IPS-20b (cell line): ENCODE measurements around the gene MOV10.
A peak's percentile ranks its signal among the peaks of the same experiment; 100 is the strongest.

ENCODE experiments used
- H3K27ac ChIP-seq: one replicate; pipeline ENCODE4 v1.5.1; 2013; ENCODE audit warnings: low read length
- H3K27me3 ChIP-seq: 2 replicates; pipeline ENCODE4 v1.6.1; 2013; ENCODE audit warnings: mild to moderate bottlenecking, low read length, inconsistent platforms; ENCODE audit not compliant: insufficient read depth
- H3K36me3 ChIP-seq: 2 replicates; pipeline ENCODE4 v1.6.1; 2013; ENCODE audit warnings: low read depth, mild to moderate bottlenecking, inconsistent platforms, low read length, moderate library complexity; ENCODE audit not compliant: insufficient read depth
- H3K4me1 ChIP-seq: 2 replicates; pipeline ENCODE4 v1.6.1; 2013; ENCODE audit warnings: mild to moderate bottlenecking, control low read depth, inconsistent platforms, low read length, moderate library complexity; ENCODE audit not compliant: insufficient read depth
- H3K4me3 ChIP-seq: 2 replicates; pipeline ENCODE4 v1.5.1; 2013; ENCODE audit warnings: mild to moderate bottlenecking, low read length, inconsistent platforms
- H3K9ac ChIP-seq: 2 replicates; pipeline ENCODE4 v1.6.1; 2013; ENCODE audit warnings: low read depth, mild to moderate bottlenecking, inconsistent platforms, low read length, moderate library complexity
- H3K9me3 ChIP-seq: 2 replicates; pipeline ENCODE4 v1.6.1; 2013; ENCODE audit warnings: mild to moderate bottlenecking, low read depth, low read length, inconsistent platforms; ENCODE audit not compliant: insufficient read depth

MOV10 gene

DNA sequence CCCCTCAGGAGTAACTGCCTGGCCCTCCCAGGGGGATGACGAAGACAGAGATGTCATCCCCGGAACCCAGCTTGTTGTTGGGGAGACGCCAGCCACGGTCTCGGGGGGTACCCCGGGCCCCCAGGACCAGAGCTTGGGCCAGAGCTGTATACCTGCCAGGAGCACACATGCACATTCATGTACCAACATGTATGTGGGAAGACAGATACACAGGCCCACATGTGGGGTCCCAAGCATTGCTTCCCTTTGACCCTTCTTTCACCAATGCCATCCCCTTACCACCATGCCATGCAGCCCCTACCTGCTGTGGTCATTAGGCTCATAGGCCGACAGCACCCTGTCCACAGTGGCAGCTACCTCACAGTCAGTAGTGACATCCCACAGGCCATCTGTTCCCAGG is 35.7 kb downstream of the MOV10 start:
- H3K27me3 ChIP-seq = peaks cover 52% of the 10 kb centered on the region
- no peak overlapping the region for H3K27ac ChIP-seq
- H3K9me3 ChIP-seq = no peaks in the 10 kb centered on the region
- H3K4me3 ChIP-seq = no peak overlapping the region
- no peak overlapping the region for H3K9ac ChIP-seq
- peaks cover 16% of the 10 kb centered on the region; the same call in 1 of the 2 replicates for H3K4me1 ChIP-seq
- H3K36me3 ChIP-seq = peaks cover 8% of the 10 kb centered on the region

GRCh38 chr1:112710586-112710985 is 36.1 kb downstream of the MOV10 start:
- H3K4me3 ChIP-seq = no peak overlapping the region
- H3K9ac ChIP-seq = no peak overlapping the region
- H3K27ac ChIP-seq = no peak overlapping the region
- H3K9me3 ChIP-seq = no peaks in the 10 kb centered on the region
- peaks cover 8% of the 10 kb centered on the region for H3K36me3 ChIP-seq
- H3K4me1 ChIP-seq = peaks cover 13% of the 10 kb centered on the region; the same call in 1 of the 2 replicates
- H3K27me3 ChIP-seq = peaks cover 52% of the 10 kb centered on the region

GRCh38 chr1:112711041-112711440 is 36.6 kb downstream of the MOV10 start:
- H3K9me3 ChIP-seq = no peaks in the 10 kb centered on the region
- H3K27ac ChIP-seq = no peak overlapping the region
- H3K36me3 ChIP-seq = peaks cover 8% of the 10 kb centered on the region
- H3K4me1 ChIP-seq = peaks cover 11% of the 10 kb centered on the region; the same call in 1 of the 2 replicates
- H3K4me3 ChIP-seq = no peak overlapping the region
- peaks cover 53% of the 10 kb centered on the region for H3K27me3 ChIP-seq
- H3K9ac ChIP-seq = no peak overlapping the region

DNA sequence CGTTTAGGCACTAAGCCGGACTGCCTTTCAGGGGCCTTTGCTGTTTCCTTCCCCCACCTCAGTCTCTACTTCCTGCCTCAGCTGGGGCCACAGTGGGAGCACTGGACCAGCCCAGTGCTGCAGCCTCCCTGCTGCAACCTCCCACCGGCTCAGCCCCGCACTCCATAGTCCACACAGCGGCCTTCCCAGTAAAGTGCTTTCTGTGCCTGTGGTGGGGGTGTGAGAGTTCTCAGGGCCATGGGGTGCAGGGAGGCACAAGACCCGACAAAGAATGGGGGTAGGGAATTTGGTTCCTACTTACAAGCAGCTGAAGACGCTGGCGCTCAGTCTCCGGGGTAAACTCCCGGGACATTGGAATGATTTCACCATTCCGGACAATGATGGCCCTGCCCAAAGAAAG is 37.2 kb downstream of the MOV10 start:
- H3K27ac ChIP-seq = no peak overlapping the region
- H3K36me3 ChIP-seq = peaks cover 8% of the 10 kb centered on the region
- H3K9ac ChIP-seq = no peak overlapping the region
- peaks cover 50% of the 10 kb centered on the region for H3K27me3 ChIP-seq
- no peak overlapping the region for H3K4me3 ChIP-seq
- peaks cover 12% of the 10 kb centered on the region; the same call in 1 of the 2 replicates for H3K4me1 ChIP-seq
- H3K9me3 ChIP-seq = no peaks in the 10 kb centered on the region

DNA sequence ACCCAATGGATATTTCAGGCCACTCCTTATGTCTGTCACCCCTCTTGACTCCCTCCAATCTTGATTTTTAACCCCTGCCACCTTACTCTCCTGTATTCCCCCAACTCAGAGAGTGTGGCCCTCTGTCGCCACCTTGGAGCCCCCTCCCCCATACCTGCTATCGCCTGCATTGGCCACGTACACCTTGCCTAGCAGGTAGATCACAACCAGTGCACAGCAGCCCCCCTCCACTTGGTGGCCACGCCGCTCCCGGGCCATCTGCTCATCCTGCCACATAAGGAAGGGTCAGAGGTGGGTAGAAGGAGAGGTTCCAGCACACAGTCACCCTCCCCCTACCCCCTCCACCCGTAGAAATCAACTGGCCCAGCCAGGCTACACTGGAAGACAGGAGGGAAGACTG is 37.7 kb downstream of the MOV10 start:
- Histone ChIP-seq H3K9ac (no peak overlapping the region), H3K4me3 (no peak overlapping the region), H3K36me3 (peaks cover 8% of the 10 kb centered on the region), H3K4me1 (peaks cover 14% of the 10 kb centered on the region; the same call in 1 of the 2 replicates), H3K27me3 (peaks cover 50% of the 10 kb centered on the region), H3K27ac (no peak overlapping the region), H3K9me3 (no peaks in the 10 kb centered on the region)

DNA sequence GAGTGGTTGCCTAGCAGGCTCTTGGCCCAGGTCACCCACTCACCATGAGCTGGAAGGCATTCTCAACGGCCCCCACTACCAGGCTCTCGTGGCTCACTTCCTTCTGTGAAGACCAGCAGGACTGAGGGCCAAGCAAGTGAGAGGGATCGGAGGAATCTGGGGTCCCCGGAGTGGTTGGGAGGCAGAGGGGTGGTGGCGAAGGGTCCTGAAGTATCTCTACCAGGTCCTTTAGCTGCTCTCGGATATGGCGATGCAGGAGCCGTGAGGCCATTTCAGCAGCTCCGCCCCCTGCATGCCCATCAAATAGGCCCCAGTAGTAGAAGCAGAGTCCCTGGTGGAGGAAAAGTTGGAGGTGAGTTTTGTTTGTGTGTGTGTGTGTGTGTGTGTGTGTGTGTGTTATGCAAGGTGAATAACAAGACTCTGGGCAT is 38.3 kb downstream of the MOV10 start:
- Histone ChIP-seq H3K27me3 (peaks cover 52% of the 10 kb centered on the region), H3K4me1 (peaks cover 11% of the 10 kb centered on the region; the same call in 1 of the 2 replicates), H3K9me3 (no peaks in the 10 kb centered on the region), H3K9ac (no peak overlapping the region), H3K27ac (no peak overlapping the region), H3K36me3 (peaks cover 8% of the 10 kb centered on the region), H3K4me3 (no peak overlapping the region)

- Histone ChIP-seq H3K9me3 (no peaks in the 10 kb centered on the region), H3K9ac (peak overlapping the region; percentile 51; the same call in 1 of the 2 replicates), H3K36me3 (peaks cover 8% of the 10 kb centered on the region), H3K4me3 (peak overlapping the region; percentile 79), H3K27ac (no peak overlapping the region), H3K27me3 (peaks cover 48% of the 10 kb centered on the region), H3K4me1 (peaks cover 10% of the 10 kb centered on the region; the same call in 1 of the 2 replicates)
These were observed 39.2 kb downstream of the MOV10 start for GRCh38 chr1:112713466-112714312.

- peak overlapping the region; percentile 51; the same call in 1 of the 2 replicates for H3K9ac ChIP-seq
- H3K36me3 ChIP-seq = peaks cover 8% of the 10 kb centered on the region
- H3K27ac ChIP-seq = no peak overlapping the region
- peaks cover 10% of the 10 kb centered on the region; the same call in 1 of the 2 replicates for H3K4me1 ChIP-seq
- H3K9me3 ChIP-seq = no peaks in the 10 kb centered on the region
- peaks cover 52% of the 10 kb centered on the region for H3K27me3 ChIP-seq
- peak overlapping the region; percentile 79 for H3K4me3 ChIP-seq
These were observed 40.1 kb downstream of the MOV10 start for GRCh38 chr1:112714313-112715263.

- Histone ChIP-seq H3K27ac (no peak within 1 kb of the TSS), H3K9me3 (no peaks in the 10 kb centered on the region), H3K4me1 (peaks cover 10% of the 10 kb centered on the region; the same call in 1 of the 2 replicates), H3K9ac (peak within 1 kb of the TSS; percentile 51; the same call in 1 of the 2 replicates), H3K27me3 (peaks cover 57% of the 10 kb centered on the region), H3K36me3 (peaks cover 2% of the 10 kb centered on the region; the same call in 1 of the 2 replicates), H3K4me3 (peak within 1 kb of the TSS; percentile 79)
These were observed 41.0 kb downstream of the MOV10 start, which contains the start of gene PPM1J for GRCh38 chr1:112715264-112716053. Gene PPM1J (minus strand): TSS chr1:112715332. CDS start chr1:112715301, 31 bp downstream.

GRCh38 chr1:112716133-112716720 is 41.8 kb downstream of the MOV10 start:
- H3K9ac ChIP-seq = no peak overlapping the region; the same call in 1 of the 2 replicates

More at GRCh38 chr1:112716133-112716720, 41.8 kb downstream of the MOV10 start:
- H3K27me3 ChIP-seq = peaks cover 60% of the 10 kb centered on the region
- H3K27ac ChIP-seq = no peak overlapping the region
- no peaks in the 10 kb centered on the region for H3K36me3 ChIP-seq
- peak overlapping the region; percentile 69 for H3K4me3 ChIP-seq
- H3K4me1 ChIP-seq = peaks cover 10% of the 10 kb centered on the region; the same call in 1 of the 2 replicates
- H3K9me3 ChIP-seq = no peaks in the 10 kb centered on the region
